Stimulated activated effector memory CD8-positive, alpha-beta T cell treated with anti-CD3 and anti-CD28 coated beads, Interleukin-12 subunit alpha, Interleukin-12 subunit beta, amount 100 ng/mL, for 72 hours (primary cell): ENCODE results near the gene CCDC34.

Experiments
- ATAC-seq: fragments of 150-1000 bp; cut with Tn5 transposase; 2 replicates; pipeline ENCODE4 v1.10.0; 2021
- DNase-seq, 2 donors: peaks; one replicate each; pipeline ENCODE4 v3.0.0; 2021 to 2022; ENCODE audit warnings: low spot score in 2 of 2
- H3K27ac Mint-ChIP-seq: one replicate; pipeline ENCODE4 v1.8.0; 2022; ENCODE audit warnings: mild to moderate bottlenecking, mixed read lengths
- H3K36me3 Mint-ChIP-seq: one replicate; pipeline ENCODE4 v1.8.0; 2022; ENCODE audit warnings: mild to moderate bottlenecking, mixed read lengths
- H3K4me1 Mint-ChIP-seq: one replicate; pipeline ENCODE4 v1.8.0; 2022; ENCODE audit warnings: mixed read lengths
- H3K4me3 Mint-ChIP-seq: one replicate; pipeline ENCODE4 v1.8.0; 2022; ENCODE audit warnings: mild to moderate bottlenecking, mixed read lengths
- H3K9me3 Mint-ChIP-seq: one replicate; pipeline ENCODE4 v1.8.0; 2022; ENCODE audit warnings: mixed read lengths

CCDC34 gene

GRCh38 chr11:27362749-27363575 is at the start of gene CCDC34:
Gene CCDC34, minus strand, starts transcription at chr11:27363215. Its CDS starts 21 bp downstream, at chr11:27363194.
- peak; percentile 99 for ATAC-seq
- DNase-seq, result peak; percentile 84 to 89
- peaks cover 38% of the 10 kb centered on the region for H3K4me1 Mint-ChIP-seq
- H3K36me3 Mint-ChIP-seq, result no peaks in the 10 kb centered on the region
- H3K9me3 Mint-ChIP-seq, result no peaks in the 10 kb centered on the region
- H3K4me3 Mint-ChIP-seq, result peak within 1 kb of the TSS; percentile 88
- H3K27ac Mint-ChIP-seq, result peak within 1 kb of the TSS; percentile 90

DNA sequence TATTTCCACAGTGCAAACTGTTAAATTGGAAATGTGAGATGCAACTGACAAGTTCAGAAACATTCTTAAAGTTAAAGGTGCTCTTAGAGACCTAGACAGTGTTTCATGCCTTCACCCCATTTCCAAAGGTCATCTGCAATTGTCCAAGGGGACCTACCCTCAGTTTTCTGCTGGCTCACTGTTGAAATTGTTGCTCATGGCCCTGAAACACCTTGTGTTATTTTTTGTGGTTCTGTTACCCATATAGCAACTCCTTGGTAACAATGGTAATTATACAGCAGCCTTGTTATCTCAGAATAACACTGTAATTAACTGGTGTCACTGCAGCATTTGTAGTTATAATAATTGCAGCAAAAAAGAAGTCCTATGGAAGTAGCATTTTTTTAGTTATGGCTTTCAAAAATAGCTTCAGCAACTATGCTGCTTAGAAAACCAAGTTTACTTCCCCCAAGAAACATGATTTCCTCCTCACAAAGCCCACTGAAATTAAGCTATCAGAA is 49.2 kb upstream of the CCDC34 start:
- Mint-ChIP-seq H3K4me1 (no peaks in the 10 kb centered on the region), H3K9me3 (no peaks in the 10 kb centered on the region), H3K4me3 (no peak overlapping the region), H3K36me3 (no peaks in the 10 kb centered on the region), H3K27ac (no peak overlapping the region)
- no peak for DNase-seq
- ATAC-seq, result no peak

DNA sequence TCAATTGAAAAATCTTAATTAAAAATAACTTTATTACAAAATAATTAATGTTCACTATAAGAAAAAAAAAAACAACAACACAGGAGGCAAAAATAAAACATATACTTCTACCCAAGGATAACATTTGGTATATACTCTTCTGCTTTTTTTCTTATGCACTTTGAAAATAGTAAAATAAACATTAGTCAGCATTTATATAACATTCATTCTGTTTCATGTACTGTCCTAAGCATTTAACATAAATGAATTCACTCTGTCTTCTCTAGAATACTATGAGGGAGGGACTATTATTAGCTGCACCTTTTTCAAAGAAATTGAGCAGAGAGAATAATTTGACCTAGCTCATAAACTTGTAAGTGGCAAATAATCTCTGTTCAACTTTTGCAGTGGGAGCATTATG is 48.3 kb upstream of the CCDC34 start:
- Mint-ChIP-seq H3K36me3 (no peaks in the 10 kb centered on the region), H3K4me1 (no peaks in the 10 kb centered on the region), H3K9me3 (no peaks in the 10 kb centered on the region), H3K4me3 (no peak overlapping the region), H3K27ac (no peak overlapping the region)
- DNase-seq (no peak), ATAC-seq (no peak)

- H3K36me3 Mint-ChIP-seq, result no peaks in the 10 kb centered on the region
- ATAC-seq, result no peak
- DNase-seq, result no peak
- H3K4me1 Mint-ChIP-seq, result no peaks in the 10 kb centered on the region
- no peaks in the 10 kb centered on the region for H3K9me3 Mint-ChIP-seq
- no peak overlapping the region for H3K4me3 Mint-ChIP-seq
- no peak overlapping the region for H3K27ac Mint-ChIP-seq
Observed at GRCh38 chr11:27410272-27410671, 47.3 kb upstream of the CCDC34 start.

DNA sequence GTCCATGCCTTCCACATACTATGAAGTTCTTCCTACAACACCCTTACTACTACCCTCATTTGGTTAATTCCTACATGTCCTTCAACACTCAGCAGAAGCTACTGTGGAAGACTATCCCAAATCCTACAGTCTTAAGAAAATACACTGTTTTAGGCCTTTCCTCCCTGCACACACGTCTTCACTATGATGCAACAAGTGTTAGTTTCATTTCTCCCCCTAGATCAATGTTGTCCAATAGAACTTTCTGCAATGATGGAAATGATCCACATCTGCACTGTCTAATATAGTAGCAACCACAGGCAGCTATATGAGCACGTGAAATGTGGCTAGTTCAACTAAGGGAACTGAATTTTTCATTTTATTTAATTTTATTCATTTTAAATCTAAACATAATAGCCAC is 46.7 kb upstream of the CCDC34 start:
- Mint-ChIP-seq H3K4me3 (no peak overlapping the region), H3K9me3 (no peaks in the 10 kb centered on the region), H3K36me3 (no peaks in the 10 kb centered on the region), H3K4me1 (no peaks in the 10 kb centered on the region), H3K27ac (no peak overlapping the region)
- DNase-seq (no peak), ATAC-seq (no peak)

DNA sequence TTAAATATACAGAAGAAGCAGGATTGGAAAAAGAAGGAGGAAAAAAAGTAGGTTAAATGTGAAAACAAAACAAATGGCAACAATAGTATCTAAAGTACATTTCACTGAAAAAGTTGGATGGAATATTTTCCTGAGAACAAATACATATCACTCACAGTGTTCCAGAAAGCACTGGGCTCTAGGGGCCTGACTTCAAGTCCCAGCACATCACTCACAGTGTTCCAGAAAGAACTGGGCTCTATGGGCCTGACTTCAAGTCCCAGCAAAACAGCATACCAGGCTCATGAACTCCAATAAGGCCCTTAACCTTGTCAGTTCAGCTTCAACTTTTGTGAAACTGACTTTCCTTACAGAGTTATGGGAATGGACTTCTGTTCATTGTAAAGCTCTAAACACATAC is 46.0 kb upstream of the CCDC34 start:
- Mint-ChIP-seq H3K4me1 (no peaks in the 10 kb centered on the region), H3K4me3 (no peak overlapping the region), H3K27ac (no peak overlapping the region), H3K36me3 (no peaks in the 10 kb centered on the region), H3K9me3 (no peaks in the 10 kb centered on the region)
- no peak for ATAC-seq
- no peak for DNase-seq

DNA sequence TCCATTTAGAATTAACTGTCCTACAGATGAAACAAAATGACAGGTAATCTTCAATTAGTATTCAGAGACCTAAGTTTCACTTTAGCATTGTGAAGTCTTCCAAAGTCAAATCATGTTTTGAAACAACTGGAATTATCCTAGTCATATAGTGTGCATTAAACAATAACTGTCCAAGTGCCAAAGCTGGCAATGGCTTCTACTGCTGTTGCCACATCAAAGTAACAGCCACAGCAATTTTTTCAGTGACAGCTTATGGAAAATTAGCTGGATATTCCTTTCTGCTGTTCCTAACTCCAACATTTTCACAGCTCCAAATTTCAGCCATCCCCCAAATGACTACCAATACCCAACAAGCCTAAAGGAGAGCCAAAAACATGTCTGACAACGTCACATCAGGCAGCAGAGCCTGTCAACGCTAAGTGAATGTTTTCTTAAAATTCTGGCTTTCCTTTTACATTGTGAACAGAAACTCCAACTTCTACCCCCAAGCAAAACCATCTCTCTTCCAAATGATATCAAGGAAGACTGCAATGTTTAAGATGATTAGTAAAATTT is 45.3 kb upstream of the CCDC34 start:
- DNase-seq (no peak), ATAC-seq (no peak)
- Mint-ChIP-seq H3K36me3 (no peaks in the 10 kb centered on the region), H3K9me3 (no peaks in the 10 kb centered on the region), H3K4me3 (no peak overlapping the region), H3K4me1 (no peaks in the 10 kb centered on the region), H3K27ac (no peak overlapping the region)

GRCh38 chr11:27406498-27407354 is 43.7 kb upstream of the CCDC34 start:
- Mint-ChIP-seq H3K4me1 (no peaks in the 10 kb centered on the region), H3K9me3 (no peaks in the 10 kb centered on the region), H3K27ac (no peak overlapping the region), H3K36me3 (no peaks in the 10 kb centered on the region), H3K4me3 (no peak overlapping the region)
- DNase-seq, result no peak
- no peak for ATAC-seq

DNA sequence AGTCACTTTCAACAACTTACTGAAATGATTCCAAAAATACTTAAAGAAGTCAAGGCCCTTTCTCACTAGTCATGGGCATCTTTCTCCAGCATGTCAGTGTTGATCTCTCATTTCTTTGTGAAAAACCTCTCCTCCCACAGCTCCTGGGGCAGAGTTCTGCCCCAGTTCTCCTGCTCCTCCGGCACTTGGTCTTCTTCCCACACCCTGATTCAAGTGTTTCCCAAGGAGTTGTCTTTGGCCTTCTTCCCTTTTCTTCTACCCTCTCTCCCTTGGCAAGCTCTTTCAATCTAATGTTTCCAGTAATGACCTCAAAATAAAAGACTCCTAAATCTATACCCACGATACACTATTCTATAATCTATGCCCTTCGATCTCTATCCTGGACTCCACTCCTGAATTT is 42.1 kb upstream of the CCDC34 start:
- DNase-seq (no peak), ATAC-seq (no peak)
- Mint-ChIP-seq H3K27ac (no peak overlapping the region), H3K4me1 (no peaks in the 10 kb centered on the region), H3K9me3 (no peaks in the 10 kb centered on the region), H3K4me3 (no peak overlapping the region), H3K36me3 (no peaks in the 10 kb centered on the region)

DNA sequence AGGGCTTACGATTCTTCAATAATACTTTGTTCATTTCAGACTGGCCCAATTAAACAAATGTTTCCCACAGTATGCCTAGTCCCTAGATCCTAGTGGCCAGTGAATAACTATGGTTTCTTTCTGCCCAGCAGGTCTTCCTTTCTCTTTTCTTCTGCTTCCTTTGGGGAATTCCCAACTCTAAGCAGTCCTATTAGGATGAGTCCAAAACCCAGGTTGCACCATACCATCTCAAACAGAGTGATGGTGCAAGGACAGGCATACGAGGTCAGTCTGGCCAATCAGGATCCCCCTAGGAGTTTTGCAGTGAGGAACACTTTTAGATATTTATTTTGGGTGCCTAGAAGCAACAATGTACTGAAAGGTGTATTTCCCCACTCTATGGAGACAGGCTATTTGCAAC is 41.4 kb upstream of the CCDC34 start:
- ATAC-seq (no peak), DNase-seq (no peak)
- Mint-ChIP-seq H3K27ac (no peak overlapping the region), H3K4me1 (no peaks in the 10 kb centered on the region), H3K36me3 (no peaks in the 10 kb centered on the region), H3K9me3 (no peaks in the 10 kb centered on the region), H3K4me3 (no peak overlapping the region)

DNA sequence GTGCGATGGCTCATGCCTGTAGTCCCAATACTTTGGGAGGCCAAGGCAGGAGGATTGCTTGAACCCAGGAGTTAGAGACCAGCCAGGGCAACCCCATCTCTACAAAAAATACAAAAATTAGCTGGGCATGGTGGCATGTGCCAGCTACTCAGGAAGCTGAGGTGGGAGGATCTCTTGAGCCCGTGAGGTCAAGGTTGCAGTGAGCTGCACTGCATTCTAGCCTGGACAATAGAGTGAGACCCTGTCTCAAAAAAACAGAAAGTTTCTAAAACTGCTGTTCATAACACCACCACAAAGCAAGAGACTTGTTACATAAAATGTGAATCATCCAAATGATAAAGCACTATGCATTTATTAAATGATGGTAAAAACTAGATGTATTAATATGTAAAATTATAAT is 40.2 kb upstream of the CCDC34 start:
- no peak for ATAC-seq
- H3K36me3 Mint-ChIP-seq, result no peaks in the 10 kb centered on the region
- no peak overlapping the region for H3K27ac Mint-ChIP-seq

DNA sequence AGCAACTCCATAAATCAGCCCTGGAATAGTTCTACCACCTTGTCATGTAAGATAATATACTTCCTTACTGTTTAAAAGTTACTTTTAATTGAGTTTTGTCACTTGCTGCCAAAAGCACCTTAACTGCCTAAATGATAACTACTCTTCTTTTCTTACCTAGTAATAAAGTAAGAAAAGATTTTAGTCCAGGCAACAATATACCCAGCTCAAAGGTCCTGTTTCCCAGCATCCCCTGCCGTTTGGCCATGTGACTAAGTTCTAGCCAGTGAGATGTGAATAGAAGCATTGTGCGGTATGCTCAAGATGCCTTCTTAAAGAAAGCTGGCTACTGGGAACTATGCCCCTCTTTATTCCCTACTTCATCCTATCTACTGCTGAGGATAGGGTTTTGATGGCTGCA is 39.4 kb upstream of the CCDC34 start:
- H3K4me1 Mint-ChIP-seq, result no peaks in the 10 kb centered on the region
- H3K4me3 Mint-ChIP-seq, result no peak overlapping the region
- no peaks in the 10 kb centered on the region for H3K36me3 Mint-ChIP-seq
- no peak for ATAC-seq
- no peaks in the 10 kb centered on the region for H3K9me3 Mint-ChIP-seq
- H3K27ac Mint-ChIP-seq, result no peak overlapping the region
- DNase-seq, result no peak

More for the DNA sequence above, 40.2 kb upstream of the CCDC34 start:
- DNase-seq, result no peak
- no peaks in the 10 kb centered on the region for H3K9me3 Mint-ChIP-seq
- no peaks in the 10 kb centered on the region for H3K4me1 Mint-ChIP-seq
- H3K4me3 Mint-ChIP-seq, result no peak overlapping the region

GRCh38 chr11:27401833-27402316 is 38.9 kb upstream of the CCDC34 start:
- H3K4me3 Mint-ChIP-seq, result no peak overlapping the region
- H3K9me3 Mint-ChIP-seq, result no peaks in the 10 kb centered on the region
- no peaks in the 10 kb centered on the region for H3K36me3 Mint-ChIP-seq
- no peak overlapping the region for H3K27ac Mint-ChIP-seq
- no peak for DNase-seq
- ATAC-seq, result no peak
- H3K4me1 Mint-ChIP-seq, result no peaks in the 10 kb centered on the region

DNA sequence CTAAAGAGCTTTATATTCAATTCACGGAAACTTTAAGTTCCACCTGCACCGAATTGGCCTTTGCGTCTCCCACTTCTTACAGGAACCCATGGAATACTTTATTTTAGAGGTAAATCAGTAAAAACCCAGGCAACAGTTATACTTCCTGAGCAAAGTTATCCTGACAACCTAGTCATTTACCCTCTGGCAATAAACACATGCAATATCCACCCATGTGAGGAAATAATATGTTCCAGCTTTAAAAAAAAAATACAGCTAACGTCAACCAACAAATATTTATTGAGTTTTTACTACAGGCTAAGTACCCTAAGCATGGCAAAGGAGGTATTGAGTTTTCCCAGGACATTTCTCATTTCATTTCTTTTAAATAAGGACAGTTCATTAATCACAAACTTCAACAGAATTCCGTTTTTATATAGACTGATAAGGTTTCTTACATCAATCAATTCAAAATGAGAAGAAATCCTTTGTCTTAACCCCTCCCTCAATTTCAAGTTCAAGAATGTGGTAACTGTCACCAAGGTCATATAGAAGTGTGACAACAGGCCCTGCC is 38.3 kb upstream of the CCDC34 start:
- no peak for ATAC-seq

DNA sequence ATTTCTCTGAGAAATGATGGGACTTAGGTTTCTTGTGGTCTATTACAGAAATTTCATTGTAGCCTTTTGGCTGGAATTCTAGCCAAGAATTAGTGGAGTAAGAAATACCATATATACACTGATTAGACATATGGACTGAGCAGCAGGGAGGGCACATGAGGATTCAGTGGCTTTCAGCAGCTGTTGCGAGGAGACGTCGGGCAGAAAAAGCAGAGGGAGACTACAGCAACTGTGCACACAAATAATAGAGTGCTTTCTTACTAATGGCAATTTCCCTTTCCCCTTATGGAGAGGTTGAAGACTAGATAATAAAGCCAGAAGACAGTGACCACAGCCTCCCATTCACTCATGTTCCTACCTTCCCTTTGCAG is 35.4 kb upstream of the CCDC34 start:
- no peaks in the 10 kb centered on the region for H3K36me3 Mint-ChIP-seq
- ATAC-seq (no peak), DNase-seq (no peak)
- no peak overlapping the region for H3K27ac Mint-ChIP-seq
- no peaks in the 10 kb centered on the region for H3K4me1 Mint-ChIP-seq
- H3K9me3 Mint-ChIP-seq, result no peaks in the 10 kb centered on the region
- H3K4me3 Mint-ChIP-seq, result no peak overlapping the region

More for the DNA sequence above, 38.3 kb upstream of the CCDC34 start:
- Mint-ChIP-seq H3K4me3 (no peak overlapping the region), H3K9me3 (no peaks in the 10 kb centered on the region), H3K36me3 (no peaks in the 10 kb centered on the region), H3K27ac (no peak overlapping the region), H3K4me1 (no peaks in the 10 kb centered on the region)
- no peak for DNase-seq
